GM21390 (cell line): ENCODE measurements around the gene KLRK1.
A peak's percentile ranks its signal among the peaks of the same experiment; 100 is the strongest.
"Not testable (repeated sequence)": the region's sequence is repeated elsewhere in the genome, so short reads cannot be mapped to it uniquely, and the experiment has no call there.

Experiments
- ATAC-seq: cut with Tn5 transposase; IDR thresholded peaks from one replicate; pipeline ENCODE4 v1.9.1; 2021; ENCODE audit not compliant: unreplicated experiment

Gene KLRK1

GRCh38 chr12:10390991-10391390 lies 1.1 kb upstream of the KLRK1 start:
- ATAC-seq: not testable (repeated sequence)

- ATAC-seq: no peak
Observed at GRCh38 chr12:10388624-10389413, 1.0 kb downstream of the KLRK1 start.

GRCh38 chr12:10387498-10387897 lies 2.3 kb downstream of the KLRK1 start:
- ATAC-seq: not testable (repeated sequence)

GRCh38 chr12:10386857-10387256 lies 3.0 kb downstream of the KLRK1 start:
- no peak for ATAC-seq

- ATAC-seq: no peak
Observed at GRCh38 chr12:10385166-10385613, 4.7 kb downstream of the KLRK1 start.

- ATAC-seq: no peak
Observed at GRCh38 chr12:10384191-10384590, 5.7 kb downstream of the KLRK1 start.

GRCh38 chr12:10381928-10382628 lies 7.8 kb downstream of the KLRK1 start:
- no peak for ATAC-seq

GRCh38 chr12:10378737-10379136 lies 11.1 kb downstream of the KLRK1 start:
- not testable (repeated sequence) for ATAC-seq

GRCh38 chr12:10374624-10375018 lies 15.2 kb downstream of the KLRK1 start:
- no peak for ATAC-seq

- ATAC-seq: no peak
Observed at GRCh38 chr12:10372559-10372958, 17.3 kb downstream of the KLRK1 start.

- not testable (repeated sequence) for ATAC-seq
Observed at GRCh38 chr12:10371893-10372535, 17.8 kb downstream of the KLRK1 start.

- no peak for ATAC-seq
Observed at GRCh38 chr12:10369557-10370415, 20.1 kb downstream of the KLRK1 start.

- no peak for ATAC-seq
Observed at GRCh38 chr12:10368206-10369171, 21.4 kb downstream of the KLRK1 start.

GRCh38 chr12:10367714-10368113 lies 22.1 kb downstream of the KLRK1 start:
- ATAC-seq: not testable (repeated sequence)

- no peak for ATAC-seq
Observed at GRCh38 chr12:10366875-10367274, 23.0 kb downstream of the KLRK1 start.

GRCh38 chr12:10365696-10366405 lies 24.0 kb downstream of the KLRK1 start:
- ATAC-seq: no peak

GRCh38 chr12:10364815-10365622 lies 24.8 kb downstream of the KLRK1 start:
- ATAC-seq: peak; percentile 59
